Astrocyte (in vitro differentiated cells and primary cell): Measurements from ENCODE around the gene MGMT.

ENCODE experiments used
- EZH2 ChIP-seq: IDR thresholded peaks from 2 replicates; pipeline ENCODE4 v1.6.1; 2012; ENCODE audit warnings: mild to moderate bottlenecking, low read length, inconsistent platforms; ENCODE audit not compliant: insufficient read depth
- TF ChIP-seq, protein P1 (sequence below): IDR thresholded peaks from 2 replicates; pipeline ENCODE4 v1.5.1; 2011; ENCODE audit warnings: low read depth, mild to moderate bottlenecking, inconsistent platforms, low read length, moderate library complexity; ENCODE audit not compliant: insufficient read depth

DNA sequence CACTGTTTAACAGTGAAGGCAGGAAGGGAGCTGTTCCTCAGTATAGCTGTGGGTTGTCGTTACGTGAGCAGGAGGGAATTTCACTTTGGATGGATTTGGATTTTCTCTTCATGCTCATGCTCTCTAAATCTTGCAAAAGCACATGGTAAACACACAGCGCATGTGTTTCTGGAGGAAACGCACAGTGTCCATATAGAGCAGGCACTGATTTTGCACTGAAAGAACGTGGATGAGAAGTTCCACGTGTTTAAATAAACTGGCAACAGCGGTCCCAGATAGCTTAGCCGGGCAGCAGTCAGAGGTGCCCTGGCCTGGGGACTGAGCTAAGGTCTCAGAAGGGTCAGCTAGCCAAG lies 188.6 kb downstream of the MGMT start:
- TF ChIP-seq, protein P1, sequence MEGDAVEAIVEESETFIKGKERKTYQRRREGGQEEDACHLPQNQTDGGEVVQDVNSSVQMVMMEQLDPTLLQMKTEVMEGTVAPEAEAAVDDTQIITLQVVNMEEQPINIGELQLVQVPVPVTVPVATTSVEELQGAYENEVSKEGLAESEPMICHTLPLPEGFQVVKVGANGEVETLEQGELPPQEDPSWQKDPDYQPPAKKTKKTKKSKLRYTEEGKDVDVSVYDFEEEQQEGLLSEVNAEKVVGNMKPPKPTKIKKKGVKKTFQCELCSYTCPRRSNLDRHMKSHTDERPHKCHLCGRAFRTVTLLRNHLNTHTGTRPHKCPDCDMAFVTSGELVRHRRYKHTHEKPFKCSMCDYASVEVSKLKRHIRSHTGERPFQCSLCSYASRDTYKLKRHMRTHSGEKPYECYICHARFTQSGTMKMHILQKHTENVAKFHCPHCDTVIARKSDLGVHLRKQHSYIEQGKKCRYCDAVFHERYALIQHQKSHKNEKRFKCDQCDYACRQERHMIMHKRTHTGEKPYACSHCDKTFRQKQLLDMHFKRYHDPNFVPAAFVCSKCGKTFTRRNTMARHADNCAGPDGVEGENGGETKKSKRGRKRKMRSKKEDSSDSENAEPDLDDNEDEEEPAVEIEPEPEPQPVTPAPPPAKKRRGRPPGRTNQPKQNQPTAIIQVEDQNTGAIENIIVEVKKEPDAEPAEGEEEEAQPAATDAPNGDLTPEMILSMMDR, result no peak
- TF ChIP-seq EZH2, result no peak
